ENCODE measurements around the gene MANEA. TPM values are rescaled to one million over a fixed set of nuclear protein-coding genes. Genes with fewer than 3 reads are reported as not detected.

The MANEA gene
- total RNA-seq, 1 experiment from 2014 or later: 13.9 TPM

GRCh38 chr6:95572098-95572497 lies 5.2 kb upstream of the MANEA start:
- Histone ChIP-seq H3K4me1 (ENCODE audit: control insufficient read depth in 1 of 2, insufficient read depth in 2 of 2, low read length in 2 of 2) (peaks cover 4 to 6% of the 10 kb centered on the region in 2 experiments; a peak in 3 of 4 replicates), H3K4me2 (ENCODE audit: low read length) (no peak overlapping the region), H3K27ac (ENCODE audit: low read depth, low read length) (no peak overlapping the region), H3K79me2 (ENCODE audit: insufficient read depth, low read length) (no peaks in the 10 kb centered on the region), H4K20me1 (ENCODE audit: insufficient read depth) (no peaks in the 10 kb centered on the region), H3K9ac (ENCODE audit: low read length) (no peak overlapping the region), H3K36me3 (ENCODE audit: control insufficient read depth in 1 of 2, insufficient read depth in 2 of 2, low read length in 2 of 2) (no peaks in the 10 kb centered on the region), H3K4me3 (replicated peaks in 1 of 2; ENCODE audit: low read depth in 1 of 2, low read length in 2 of 2) (no peak overlapping the region), H3K27me3 (ENCODE audit: insufficient read depth, low read length) (no peaks in the 10 kb centered on the region), H3K9me3 (ENCODE audit: control insufficient read depth in 1 of 2, insufficient read depth in 1 of 2, low read depth in 1 of 2, low read length in 2 of 2) (no peaks in the 10 kb centered on the region), H3K9me2 (ENCODE audit: insufficient read depth) (no peaks in the 10 kb centered on the region), H2AFZ (ENCODE audit: low read depth, low read length, poor library complexity, severe bottlenecking) (no peak overlapping the region)
- CTCF ChIA-PET: no interaction called here
- DNase-seq (ENCODE audit: low read depth, low spot score) (no peak), ATAC-seq (no peak)
- TF ChIP-seq REST (IDR thresholded peaks at IDR 0.05; ENCODE audit: low read depth) (no peak), SRF (IDR thresholded peaks at IDR 0.05; ENCODE audit: low read depth) (no peak), JUND (IDR thresholded peaks at IDR 0.05) (no peak), ZNF274 (IDR thresholded peaks at IDR 0.05; ENCODE audit: low read depth, low read length) (no peak), POLR2AphosphoS5 (IDR thresholded peaks at IDR 0.05; ENCODE audit: low read depth, low read length) (no peak), CEBPB (IDR thresholded peaks at IDR 0.05; ENCODE audit: low read depth) (no peak), YY1 (IDR thresholded peaks at IDR 0.05; ENCODE audit: extremely low read depth, insufficient replicate concordance, low read depth, low read length) (no peak), MAX (IDR thresholded peaks at IDR 0.05) (no peak), EZH2 (IDR thresholded peaks at IDR 0.05) (no peak), SP1 (IDR thresholded peaks at IDR 0.05; ENCODE audit: low read depth) (no peak), ELF1 (IDR thresholded peaks at IDR 0.05; ENCODE audit: borderline replicate concordance, low read depth) (no peak), EGR1 (IDR thresholded peaks at IDR 0.05; ENCODE audit: low read depth) (no peak), ATF3 (IDR thresholded peaks at IDR 0.05) (no peak), SIN3A (IDR thresholded peaks at IDR 0.05; ENCODE audit: low read depth) (no peak), POLR2A (IDR thresholded peaks at IDR 0.05; ENCODE audit: borderline replicate concordance, extremely low read depth, insufficient read depth, insufficient read length) (no peak), RAD21 (IDR thresholded peaks at IDR 0.05; ENCODE audit: low read depth) (no peak), TCF7L2 (IDR thresholded peaks at IDR 0.05; ENCODE audit: borderline replicate concordance, extremely low read depth, insufficient read depth, insufficient read length) (no peak)
- TF ChIP-seq, protein P1, sequence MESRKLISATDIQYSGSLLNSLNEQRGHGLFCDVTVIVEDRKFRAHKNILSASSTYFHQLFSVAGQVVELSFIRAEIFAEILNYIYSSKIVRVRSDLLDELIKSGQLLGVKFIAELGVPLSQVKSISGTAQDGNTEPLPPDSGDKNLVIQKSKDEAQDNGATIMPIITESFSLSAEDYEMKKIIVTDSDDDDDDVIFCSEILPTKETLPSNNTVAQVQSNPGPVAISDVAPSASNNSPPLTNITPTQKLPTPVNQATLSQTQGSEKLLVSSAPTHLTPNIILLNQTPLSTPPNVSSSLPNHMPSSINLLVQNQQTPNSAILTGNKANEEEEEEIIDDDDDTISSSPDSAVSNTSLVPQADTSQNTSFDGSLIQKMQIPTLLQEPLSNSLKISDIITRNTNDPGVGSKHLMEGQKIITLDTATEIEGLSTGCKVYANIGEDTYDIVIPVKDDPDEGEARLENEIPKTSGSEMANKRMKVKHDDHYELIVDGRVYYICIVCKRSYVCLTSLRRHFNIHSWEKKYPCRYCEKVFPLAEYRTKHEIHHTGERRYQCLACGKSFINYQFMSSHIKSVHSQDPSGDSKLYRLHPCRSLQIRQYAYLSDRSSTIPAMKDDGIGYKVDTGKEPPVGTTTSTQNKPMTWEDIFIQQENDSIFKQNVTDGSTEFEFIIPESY (IDR thresholded peaks at IDR 0.05; ENCODE audit: extremely low read depth, insufficient replicate concordance, low read length): no peak
- TF ChIP-seq, protein P2, sequence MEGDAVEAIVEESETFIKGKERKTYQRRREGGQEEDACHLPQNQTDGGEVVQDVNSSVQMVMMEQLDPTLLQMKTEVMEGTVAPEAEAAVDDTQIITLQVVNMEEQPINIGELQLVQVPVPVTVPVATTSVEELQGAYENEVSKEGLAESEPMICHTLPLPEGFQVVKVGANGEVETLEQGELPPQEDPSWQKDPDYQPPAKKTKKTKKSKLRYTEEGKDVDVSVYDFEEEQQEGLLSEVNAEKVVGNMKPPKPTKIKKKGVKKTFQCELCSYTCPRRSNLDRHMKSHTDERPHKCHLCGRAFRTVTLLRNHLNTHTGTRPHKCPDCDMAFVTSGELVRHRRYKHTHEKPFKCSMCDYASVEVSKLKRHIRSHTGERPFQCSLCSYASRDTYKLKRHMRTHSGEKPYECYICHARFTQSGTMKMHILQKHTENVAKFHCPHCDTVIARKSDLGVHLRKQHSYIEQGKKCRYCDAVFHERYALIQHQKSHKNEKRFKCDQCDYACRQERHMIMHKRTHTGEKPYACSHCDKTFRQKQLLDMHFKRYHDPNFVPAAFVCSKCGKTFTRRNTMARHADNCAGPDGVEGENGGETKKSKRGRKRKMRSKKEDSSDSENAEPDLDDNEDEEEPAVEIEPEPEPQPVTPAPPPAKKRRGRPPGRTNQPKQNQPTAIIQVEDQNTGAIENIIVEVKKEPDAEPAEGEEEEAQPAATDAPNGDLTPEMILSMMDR (IDR thresholded peaks at IDR 0.05 in 2 of 3, conservative IDR thresholded peaks at IDR 0.05 in 1 of 3; ENCODE audit: borderline replicate concordance in 1 of 3, insufficient read depth in 1 of 3, low read depth in 2 of 3, low read length in 2 of 3): no peak
- BruUV-seq (replicated peaks): no TSS peak
- intact Hi-C loops (cut with micrococcal nuclease): no loop called here
- POLR2A ChIA-PET: no interaction called here
- RAD21 ChIA-PET (ENCODE audit: low non-redundant PET in 1 of 2, low total read pairs in 2 of 2, uncharacterized antibody in 2 of 2, unreplicated experiment in 2 of 2): no interaction called here
